IPS DF 6.9 (cell line): ENCODE data around the gene ZNF579.
"Not testable (repeated sequence)": the region's sequence is repeated elsewhere in the genome, so short reads cannot be mapped to it uniquely, and the experiment has no call there.

Experiments used
- DNase-seq: peaks from one replicate; pipeline ENCODE4 v3.0.0-alpha.2; 2013; ENCODE audit warnings: low read depth, low spot score
- H3K27ac ChIP-seq: one replicate; pipeline ENCODE4 v1.5.1; 2013; ENCODE audit warnings: low read length, control low read depth
- H3K27me3 ChIP-seq: 2 replicates; pipeline ENCODE4 v1.6.1; 2013; ENCODE audit warnings: mild to moderate bottlenecking, low read length; ENCODE audit not compliant: control insufficient read depth, insufficient read depth
- H3K36me3 ChIP-seq: 2 replicates; pipeline ENCODE4 v1.6.1; 2013; ENCODE audit warnings: low read length; ENCODE audit not compliant: control insufficient read depth, insufficient read depth
- H3K4me1 ChIP-seq: 2 replicates; pipeline ENCODE4 v1.6.1; 2013; ENCODE audit warnings: low read length; ENCODE audit not compliant: control insufficient read depth, insufficient read depth
- H3K4me3 ChIP-seq: 2 replicates; pipeline ENCODE4 v1.5.1; 2013; ENCODE audit warnings: mild to moderate bottlenecking, low read length
- H3K9me3 ChIP-seq: 2 replicates; pipeline ENCODE4 v1.6.1; 2013; ENCODE audit warnings: low read length, inconsistent platforms; ENCODE audit not compliant: control insufficient read depth, insufficient read depth
- WGBS: extraction: QIAGEN DNeasy Blood & Tissue Kit; methylation state at CpG from one replicate; pipeline ENCODE4 v1.1.7; 2013; ENCODE audit warnings: mixed read lengths, missing lambda C conversion rate; ENCODE audit not compliant: insufficient read length, insufficient coverage; 5-methylcytosine and 5-hydroxymethylcytosine counted together

ZNF579 gene

GRCh38 chr19:55573929-55574328 is 6.7 kb downstream of the ZNF579 start:
- H3K27ac ChIP-seq, DNase-seq, H3K9me3 ChIP-seq, H3K4me1 ChIP-seq, H3K4me3 ChIP-seq, H3K27me3 ChIP-seq: not testable (repeated sequence)
- H3K36me3 ChIP-seq = peaks cover 17% of the 10 kb centered on the region
- no CpG with 5 or more reads among the region's 6 CpGs for WGBS

GRCh38 chr19:55569477-55569876 is 11.2 kb downstream of the ZNF579 start:
- not testable (repeated sequence) for H3K4me1 ChIP-seq, H3K9me3 ChIP-seq, H3K27me3 ChIP-seq, H3K27ac ChIP-seq, H3K36me3 ChIP-seq, DNase-seq, H3K4me3 ChIP-seq
- no CpG with 5 or more reads among the region's 5 CpGs for WGBS

- Histone ChIP-seq H3K4me3 (no peak overlapping the region), H3K4me1 (no peaks in the 10 kb centered on the region), H3K9me3 (no peaks in the 10 kb centered on the region), H3K36me3 (no peaks in the 10 kb centered on the region), H3K27me3 (no peaks in the 10 kb centered on the region), H3K27ac (no peak overlapping the region)
- DNase-seq = no peak
Measured at GRCh38 chr19:55567708-55568328, 12.8 kb downstream of the ZNF579 start.

- no peaks in the 10 kb centered on the region for H3K27me3 ChIP-seq
- H3K9me3 ChIP-seq = no peaks in the 10 kb centered on the region
- no CpG with 5 or more reads among the region's 9 CpGs for WGBS
- no peaks in the 10 kb centered on the region for H3K36me3 ChIP-seq
- no peak overlapping the region for H3K27ac ChIP-seq
- no peaks in the 10 kb centered on the region for H3K4me1 ChIP-seq
- no peak for DNase-seq
- no peak overlapping the region for H3K4me3 ChIP-seq
Measured at GRCh38 chr19:55566823-55567222, 13.8 kb downstream of the ZNF579 start.

- Histone ChIP-seq H3K4me1 (no peaks in the 10 kb centered on the region), H3K27ac (no peak overlapping the region), H3K27me3 (no peaks in the 10 kb centered on the region), H3K4me3 (no peak overlapping the region), H3K36me3 (no peaks in the 10 kb centered on the region), H3K9me3 (no peaks in the 10 kb centered on the region)
- no CpG with 5 or more reads among the region's 12 CpGs for WGBS
- DNase-seq = no peak
Measured at GRCh38 chr19:55563261-55563690, 17.4 kb downstream of the ZNF579 start.

GRCh38 chr19:55559684-55560083 is 21.0 kb downstream of the ZNF579 start:
- WGBS = no CpG with 5 or more reads among the region's 9 CpGs
- H3K36me3 ChIP-seq = no peaks in the 10 kb centered on the region
- H3K27ac ChIP-seq = no peak overlapping the region
- no peaks in the 10 kb centered on the region for H3K4me1 ChIP-seq
- no peaks in the 10 kb centered on the region for H3K27me3 ChIP-seq
- DNase-seq = no peak
- no peaks in the 10 kb centered on the region for H3K9me3 ChIP-seq
- no peak overlapping the region for H3K4me3 ChIP-seq

- no CpG with 5 or more reads among the region's 8 CpGs for WGBS
- no peak for DNase-seq
- Histone ChIP-seq H3K9me3 (no peaks in the 10 kb centered on the region), H3K4me1 (no peaks in the 10 kb centered on the region), H3K27ac (no peak overlapping the region), H3K36me3 (no peaks in the 10 kb centered on the region), H3K4me3 (no peak overlapping the region), H3K27me3 (no peaks in the 10 kb centered on the region)
Measured at GRCh38 chr19:55554741-55555152, 25.9 kb downstream of the ZNF579 start.

GRCh38 chr19:55554302-55554701 is 26.3 kb downstream of the ZNF579 start:
- Histone ChIP-seq H3K4me1 (no peaks in the 10 kb centered on the region), H3K27me3 (no peaks in the 10 kb centered on the region), H3K27ac (no peak overlapping the region), H3K9me3 (no peaks in the 10 kb centered on the region), H3K36me3 (no peaks in the 10 kb centered on the region), H3K4me3 (no peak overlapping the region)
- no peak for DNase-seq
- no CpG with 5 or more reads among the region's 9 CpGs for WGBS

- Histone ChIP-seq H3K27me3 (no peaks in the 10 kb centered on the region), H3K27ac (no peak overlapping the region), H3K4me3 (no peak overlapping the region), H3K4me1 (no peaks in the 10 kb centered on the region), H3K36me3 (no peaks in the 10 kb centered on the region), H3K9me3 (no peaks in the 10 kb centered on the region)
- DNase-seq = no peak
- WGBS = no CpG with 5 or more reads among the region's 13 CpGs
Measured at GRCh38 chr19:55553217-55554182, 27.1 kb downstream of the ZNF579 start.

GRCh38 chr19:55552620-55553019 is 28.0 kb downstream of the ZNF579 start:
- Histone ChIP-seq H3K9me3 (no peaks in the 10 kb centered on the region), H3K36me3 (no peaks in the 10 kb centered on the region), H3K4me1 (no peaks in the 10 kb centered on the region), H3K4me3 (no peak overlapping the region), H3K27me3 (no peaks in the 10 kb centered on the region), H3K27ac (no peak overlapping the region)
- no CpG with 5 or more reads among the region's 13 CpGs for WGBS
- DNase-seq = no peak
